CD4-positive, alpha-beta T cell (primary cell): ENCODE results near the gene FHOD3. TPM values are rescaled to one million over a fixed set of nuclear protein-coding genes. Genes with fewer than 3 reads are reported as not detected.

ENCODE experiments used
- ATAC-seq: fragments of 200-7000 bp; cut with Tn5 transposase; one replicate; pipeline ENCODE4 v1.10.0; 2022; ENCODE audit warnings: mild to moderate bottlenecking; ENCODE audit not compliant: poor library complexity
- CTCF ChIA-PET: fragments of 350-600 bp; sonication (Branson Sonifier 250); formaldehyde crosslinking; loops from one replicate; lab custom pipeline; 2021; ENCODE audit warnings: antibody characterized with exemption, inconsistent platforms; lab: Charles Lee
- POLR2A ChIA-PET: fragments of 350-600 bp; sonication (Branson Sonifier 250); formaldehyde crosslinking; loops from one replicate; lab custom pipeline; 2021; ENCODE audit warnings: antibody characterized with exemption, inconsistent platforms; lab: Charles Lee
- DNase-seq, 14 experiments: peaks; one replicate each; pipeline ENCODE4 v3.0.0-alpha.2; 2013 to 2020; ENCODE audit warnings: mixed read lengths in 2 of 14
- H3K27ac ChIP-seq, 2 donors: one replicate each; pipeline versions ENCODE4 v1.5.1 to v1.7.0; 2013; ENCODE audit warnings: low read length in 2 of 2, low read depth in 1 of 2, mild to moderate bottlenecking in 1 of 2
- H3K27me3 ChIP-seq, 2 experiments: 1 replicate in 1 of 2; 2 replicates in 1 of 2; pipeline versions ENCODE4 v1.6.1 to v1.7.0; 2013; ENCODE audit warnings: low read length in 2 of 2, control low read depth in 1 of 2, mild to moderate bottlenecking in 1 of 2, moderate library complexity in 1 of 2; ENCODE audit not compliant: insufficient read depth in 2 of 2, control insufficient read depth in 1 of 2
- H3K36me3 ChIP-seq: one replicate; pipeline ENCODE4 v1.6.1; 2013; ENCODE audit warnings: low read length, control low read depth; ENCODE audit not compliant: insufficient read depth
- H3K4me1 ChIP-seq: one replicate; pipeline ENCODE4 v1.6.1; 2013; ENCODE audit warnings: low read length, control low read depth; ENCODE audit not compliant: insufficient read depth
- H3K4me3 ChIP-seq: one replicate; pipeline ENCODE4 v1.5.1; 2013; ENCODE audit warnings: mild to moderate bottlenecking, low read length, moderate library complexity
- H3K9me3 ChIP-seq, 2 experiments: 1 replicate in 1 of 2; 2 replicates in 1 of 2; pipeline versions ENCODE4 v1.6.1 to v1.7.0; 2013; ENCODE audit warnings: low read length in 2 of 2, mild to moderate bottlenecking in 2 of 2, control low read depth in 1 of 2, moderate library complexity in 1 of 2; ENCODE audit not compliant: control insufficient read depth in 1 of 2, insufficient read depth in 1 of 2
- H3K27ac Mint-ChIP-seq: one replicate; pipeline ENCODE4 v1.8.0; 2020; ENCODE audit warnings: mixed read lengths
- H3K27me3 Mint-ChIP-seq: one replicate; pipeline ENCODE4 v1.8.0; 2021; ENCODE audit warnings: mixed read lengths
- H3K36me3 Mint-ChIP-seq: one replicate; pipeline ENCODE4 v1.8.0; 2021; ENCODE audit warnings: low read depth, mixed read lengths
- H3K4me1 Mint-ChIP-seq: one replicate; pipeline ENCODE4 v1.8.0; 2021; ENCODE audit warnings: low read depth, mixed read lengths
- H3K4me3 Mint-ChIP-seq: one replicate; pipeline ENCODE4 v1.8.0; 2020; ENCODE audit warnings: mild to moderate bottlenecking, mixed read lengths
- H3K9me3 Mint-ChIP-seq: one replicate; pipeline ENCODE4 v1.8.0; 2020; ENCODE audit warnings: mixed read lengths
- intact Hi-C, 2 experiments: fragments of 100-400 bp; cut with DNase I in 1 of 2; cut with micrococcal nuclease in 1 of 2; formaldehyde crosslinking; loops; one replicate each; pipeline versions ENCODE4 v1.15.1 to v1.9.0; 2023 to 2025; cut with DNase I, micrococcal nuclease
- total RNA-seq, 174 experiments: library from RNA in 2 of 174; stranded (reverse) in 2 of 174; gene quantifications; one replicate each; pipeline ENCODE4 v1.2.3 and lab custom pipeline; 2021 to 2026
- TF ChIP-seq, protein P1 (sequence below): fragments of 200-600 bp; IDR thresholded peaks from one replicate; pipeline ENCODE4 v1.8.0; 2022; ENCODE audit warnings: antibody characterized with exemption, mild to moderate bottlenecking

The FHOD3 gene
- total RNA-seq, 2 experiments from 2014 or later, result not detected

- no peak overlapping the region for H3K4me3 ChIP-seq
- no peak for ATAC-seq
- no peaks in the 10 kb centered on the region for H3K36me3 ChIP-seq
- no peaks in the 10 kb centered on the region for H3K9me3 Mint-ChIP-seq
- no peak for DNase-seq
- no peak overlapping the region for H3K27ac ChIP-seq
- TF ChIP-seq, protein P1, sequence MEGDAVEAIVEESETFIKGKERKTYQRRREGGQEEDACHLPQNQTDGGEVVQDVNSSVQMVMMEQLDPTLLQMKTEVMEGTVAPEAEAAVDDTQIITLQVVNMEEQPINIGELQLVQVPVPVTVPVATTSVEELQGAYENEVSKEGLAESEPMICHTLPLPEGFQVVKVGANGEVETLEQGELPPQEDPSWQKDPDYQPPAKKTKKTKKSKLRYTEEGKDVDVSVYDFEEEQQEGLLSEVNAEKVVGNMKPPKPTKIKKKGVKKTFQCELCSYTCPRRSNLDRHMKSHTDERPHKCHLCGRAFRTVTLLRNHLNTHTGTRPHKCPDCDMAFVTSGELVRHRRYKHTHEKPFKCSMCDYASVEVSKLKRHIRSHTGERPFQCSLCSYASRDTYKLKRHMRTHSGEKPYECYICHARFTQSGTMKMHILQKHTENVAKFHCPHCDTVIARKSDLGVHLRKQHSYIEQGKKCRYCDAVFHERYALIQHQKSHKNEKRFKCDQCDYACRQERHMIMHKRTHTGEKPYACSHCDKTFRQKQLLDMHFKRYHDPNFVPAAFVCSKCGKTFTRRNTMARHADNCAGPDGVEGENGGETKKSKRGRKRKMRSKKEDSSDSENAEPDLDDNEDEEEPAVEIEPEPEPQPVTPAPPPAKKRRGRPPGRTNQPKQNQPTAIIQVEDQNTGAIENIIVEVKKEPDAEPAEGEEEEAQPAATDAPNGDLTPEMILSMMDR, result no peak
- peaks cover 0 to 4% of the 10 kb centered on the region in 2 experiments for H3K9me3 ChIP-seq
- intact Hi-C loops, result no loop called here
- peaks cover 21% of the 10 kb centered on the region for H3K27me3 Mint-ChIP-seq
- H3K4me1 ChIP-seq, result no peaks in the 10 kb centered on the region
- CTCF ChIA-PET, result no interaction called here
- no peaks in the 10 kb centered on the region for H3K36me3 Mint-ChIP-seq
- POLR2A ChIA-PET, result no interaction called here
- no peak overlapping the region for H3K4me3 Mint-ChIP-seq
- no peaks in the 10 kb centered on the region for H3K4me1 Mint-ChIP-seq
- peaks cover 0 to 3% of the 10 kb centered on the region in 2 experiments for H3K27me3 ChIP-seq
- no peak overlapping the region for H3K27ac Mint-ChIP-seq
These were observed 461.1 kb downstream of the FHOD3 start for GRCh38 chr18:36758623-36759022.

GRCh38 chr18:36759167-36759776 lies 461.8 kb downstream of the FHOD3 start:
- Mint-ChIP-seq H3K27me3 (peaks cover 19% of the 10 kb centered on the region), H3K36me3 (no peaks in the 10 kb centered on the region), H3K4me1 (no peaks in the 10 kb centered on the region), H3K4me3 (no peak overlapping the region), H3K9me3 (no peaks in the 10 kb centered on the region), H3K27ac (no peak overlapping the region)
- peaks cover 0 to 3% of the 10 kb centered on the region in 2 experiments for H3K27me3 ChIP-seq
- TF ChIP-seq, protein P1, result no peak
- H3K9me3 ChIP-seq, result peaks cover 0 to 4% of the 10 kb centered on the region in 2 experiments
- H3K4me1 ChIP-seq, result no peaks in the 10 kb centered on the region
- ChIA-PET POLR2A (no interaction called here), CTCF (no interaction called here)
- DNase-seq (no peak), ATAC-seq (no peak)
- H3K36me3 ChIP-seq, result no peaks in the 10 kb centered on the region
- intact Hi-C loops, result no loop called here
- no peak overlapping the region for H3K27ac ChIP-seq
- H3K4me3 ChIP-seq, result no peak overlapping the region

GRCh38 chr18:36760598-36760997 lies 463.1 kb downstream of the FHOD3 start:
- H3K4me1 ChIP-seq, result no peaks in the 10 kb centered on the region
- CTCF ChIA-PET, result no interaction called here
- Mint-ChIP-seq H3K36me3 (no peaks in the 10 kb centered on the region), H3K9me3 (no peaks in the 10 kb centered on the region), H3K27me3 (peaks cover 19% of the 10 kb centered on the region), H3K27ac (no peak overlapping the region), H3K4me1 (no peaks in the 10 kb centered on the region), H3K4me3 (no peak overlapping the region)
- POLR2A ChIA-PET, result no interaction called here
- ATAC-seq (no peak), DNase-seq (no peak)
- H3K9me3 ChIP-seq, result peaks cover 0 to 4% of the 10 kb centered on the region in 2 experiments
- no peak overlapping the region for H3K27ac ChIP-seq
- TF ChIP-seq, protein P1, result no peak
- H3K36me3 ChIP-seq, result no peaks in the 10 kb centered on the region
- intact Hi-C loops, result no loop called here
- no peak overlapping the region for H3K4me3 ChIP-seq
- H3K27me3 ChIP-seq, result peaks cover 0 to 3% of the 10 kb centered on the region in 2 experiments
